ENCODE results near the gene UMPS. TPM values are rescaled to one million over a fixed set of nuclear protein-coding genes. Genes with fewer than 3 reads are reported as not detected.

The UMPS gene
- total and polyA plus RNA-seq, 2 of the 4 experiments (the other 2 are of a cell fraction), result 18.7 to 26.7 TPM

DNA sequence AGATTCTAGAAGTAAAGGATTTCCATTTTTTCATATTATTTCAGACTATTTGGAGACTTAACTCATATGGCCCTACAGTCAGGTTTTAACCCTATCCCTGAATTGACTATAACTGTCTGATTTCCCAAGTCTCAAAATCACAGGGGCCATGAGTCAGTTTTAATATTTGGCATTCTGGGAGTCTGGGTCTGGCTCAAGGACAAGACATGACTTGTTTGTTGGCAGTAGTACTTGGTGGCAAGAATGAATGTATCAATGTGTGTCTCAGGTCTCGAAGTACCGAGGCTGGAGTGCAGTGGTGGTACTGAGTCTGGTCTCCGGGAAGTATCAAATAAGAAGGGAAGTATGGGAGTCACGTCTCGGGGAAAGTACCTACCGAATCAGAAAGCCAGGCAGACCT lies 10.8 kb downstream of the UMPS start:
- Histone ChIP-seq H3K4ac (ENCODE audit: low read depth, low read length) (no peak overlapping the region), H2BK15ac (ENCODE audit: low read depth, low read length) (no peak overlapping the region), H2AK5ac (ENCODE audit: low read depth, low read length) (no peak overlapping the region), H3K79me1 (ENCODE audit: low read depth in 1 of 2, low read length in 2 of 2) (peaks cover 10 to 22% of the 10 kb centered on the region in 2 experiments; a peak in 3 of 4 replicates), H4K8ac (ENCODE audit: low read depth in 2 of 2, low read length in 2 of 2) (no peak overlapping the region), H3K23ac (ENCODE audit: low read depth, low read length) (no peak overlapping the region), H3K18ac (ENCODE audit: low read depth, low read length) (no peak overlapping the region), H3K9me1 (ENCODE audit: insufficient read depth, low read length) (peaks cover 8% of the 10 kb centered on the region), H3K9me3 (ENCODE audit: control insufficient read depth, insufficient read depth, low read length) (no peaks in the 10 kb centered on the region), H3K56ac (ENCODE audit: extremely low read depth, insufficient read depth, low read length) (no peak overlapping the region), H4K91ac (ENCODE audit: insufficient read depth, low read depth, low read length) (no peak overlapping the region), H3K27ac (ENCODE audit: insufficient read depth, low read length) (no peak overlapping the region), H3K27me3 (ENCODE audit: control insufficient read depth, insufficient read depth, low read length) (no peaks in the 10 kb centered on the region), H3K4me3 (ENCODE audit: insufficient read depth, low read depth, low read length) (no peak overlapping the region), H3K9ac (ENCODE audit: low read depth, low read length) (no peak overlapping the region), H4K5ac (ENCODE audit: low read depth, low read length) (no peak overlapping the region), H2AK9ac (replicated peaks; ENCODE audit: low read depth, low read length, poor library complexity) (no peak overlapping the region), H3K4me1 (ENCODE audit: control insufficient read depth, insufficient read depth, low read length) (no peaks in the 10 kb centered on the region), H3K4me2 (ENCODE audit: low read depth, low read length) (no peak overlapping the region), H4K20me1 (ENCODE audit: insufficient read depth, low read length) (no peaks in the 10 kb centered on the region; the same call in 1 of the 2 replicates), H2BK20ac (ENCODE audit: low read depth, low read length) (no peak overlapping the region), H2BK120ac (ENCODE audit: low read depth, low read length) (no peak overlapping the region), H3K14ac (replicated peaks; ENCODE audit: low read depth, low read length) (no peak overlapping the region), H2BK5ac (ENCODE audit: low read depth, low read length, poor library complexity, severe bottlenecking) (no peak overlapping the region), H3K36me3 (ENCODE audit: control insufficient read depth, insufficient read depth, low read length) (peaks cover 29% of the 10 kb centered on the region), H2AFZ (replicated peaks; ENCODE audit: low read length, poor library complexity) (no peak overlapping the region)
- ATAC-seq (ENCODE audit: low read depth) (no peak), DNase-seq (peak; percentile 45)
- 81% methylated on average over 5 of the region's 6 CpGs; no CpG with 5 or more reads in 1 of the 2 experiments for WGBS, 2 experiments (ENCODE audit: extremely low coverage in 2 of 2, insufficient read length in 1 of 2)
- no peak for TF ChIP-seq RFX5 (IDR thresholded peaks at IDR 0.05; ENCODE audit: low read depth, low read length)
- TF ChIP-seq MAZ (IDR thresholded peaks at IDR 0.05; ENCODE audit: borderline replicate concordance, low read depth, low read length), result no peak
- no peak for TF ChIP-seq RCOR1 (IDR thresholded peaks at IDR 0.05; ENCODE audit: insufficient replicate concordance, low read length)
- no peak for TF ChIP-seq RAD21 (IDR thresholded peaks at IDR 0.05; ENCODE audit: low read length)
- no peak for TF ChIP-seq MAFK (IDR thresholded peaks at IDR 0.05; ENCODE audit: low read depth, low read length)
- TF ChIP-seq BHLHE40 (IDR thresholded peaks at IDR 0.05; ENCODE audit: low read depth, low read length), result no peak
- no peak for TF ChIP-seq NFE2L2 (IDR thresholded peaks at IDR 0.05; ENCODE audit: low read depth, low read length)
- no peak for TF ChIP-seq SMC3 (IDR thresholded peaks at IDR 0.05; ENCODE audit: low read depth, low read length)
- TF ChIP-seq POLR2A (IDR thresholded peaks at IDR 0.05; ENCODE audit: low read depth, low read length), result no peak
- TF ChIP-seq CHD1 (IDR thresholded peaks at IDR 0.05; ENCODE audit: low read depth, low read length), result no peak
- TF ChIP-seq, protein P1, sequence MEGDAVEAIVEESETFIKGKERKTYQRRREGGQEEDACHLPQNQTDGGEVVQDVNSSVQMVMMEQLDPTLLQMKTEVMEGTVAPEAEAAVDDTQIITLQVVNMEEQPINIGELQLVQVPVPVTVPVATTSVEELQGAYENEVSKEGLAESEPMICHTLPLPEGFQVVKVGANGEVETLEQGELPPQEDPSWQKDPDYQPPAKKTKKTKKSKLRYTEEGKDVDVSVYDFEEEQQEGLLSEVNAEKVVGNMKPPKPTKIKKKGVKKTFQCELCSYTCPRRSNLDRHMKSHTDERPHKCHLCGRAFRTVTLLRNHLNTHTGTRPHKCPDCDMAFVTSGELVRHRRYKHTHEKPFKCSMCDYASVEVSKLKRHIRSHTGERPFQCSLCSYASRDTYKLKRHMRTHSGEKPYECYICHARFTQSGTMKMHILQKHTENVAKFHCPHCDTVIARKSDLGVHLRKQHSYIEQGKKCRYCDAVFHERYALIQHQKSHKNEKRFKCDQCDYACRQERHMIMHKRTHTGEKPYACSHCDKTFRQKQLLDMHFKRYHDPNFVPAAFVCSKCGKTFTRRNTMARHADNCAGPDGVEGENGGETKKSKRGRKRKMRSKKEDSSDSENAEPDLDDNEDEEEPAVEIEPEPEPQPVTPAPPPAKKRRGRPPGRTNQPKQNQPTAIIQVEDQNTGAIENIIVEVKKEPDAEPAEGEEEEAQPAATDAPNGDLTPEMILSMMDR (conservative IDR thresholded peaks at IDR 0.05; ENCODE audit: low read depth, low read length), result no peak
- no peak for TF ChIP-seq FOS (IDR thresholded peaks at IDR 0.05; ENCODE audit: low read depth, low read length)
- no peak for TF ChIP-seq ELK1 (IDR thresholded peaks at IDR 0.05; ENCODE audit: borderline replicate concordance, low read depth, low read length)
- TF ChIP-seq, protein P2, sequence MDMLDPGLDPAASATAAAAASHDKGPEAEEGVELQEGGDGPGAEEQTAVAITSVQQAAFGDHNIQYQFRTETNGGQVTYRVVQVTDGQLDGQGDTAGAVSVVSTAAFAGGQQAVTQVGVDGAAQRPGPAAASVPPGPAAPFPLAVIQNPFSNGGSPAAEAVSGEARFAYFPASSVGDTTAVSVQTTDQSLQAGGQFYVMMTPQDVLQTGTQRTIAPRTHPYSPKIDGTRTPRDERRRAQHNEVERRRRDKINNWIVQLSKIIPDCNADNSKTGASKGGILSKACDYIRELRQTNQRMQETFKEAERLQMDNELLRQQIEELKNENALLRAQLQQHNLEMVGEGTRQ (IDR thresholded peaks at IDR 0.05; ENCODE audit: low read depth, low read length), result no peak
- TF ChIP-seq CEBPB (IDR thresholded peaks at IDR 0.05; ENCODE audit: low read depth, low read length), result no peak
- ChIA-PET POLR2A (ENCODE audit: unreplicated experiment) (no interaction called here), CTCF (no interaction called here)
- dilution Hi-C loops (cut with HindIII; ENCODE audit: low sequenced_read_pairs, unreplicated experiment) (no loop called here), in situ Hi-C loops (cut with MboI; ENCODE audit: low sequenced_read_pairs) (loop anchor here (25.0 kb wide), 1 partner anchor 821 kb away; no protein-coding TSS in a partner anchor), intact Hi-C loops (cut with micrococcal nuclease) (no loop called here)
- BruUV-seq (replicated peaks), result no TSS peak
